A549 (cell line): Measurements from ENCODE around the gene PAGR1. TPM values are rescaled to one million over a fixed set of nuclear protein-coding genes. Genes with fewer than 3 reads are reported as not detected.
A peak's percentile ranks its signal among the peaks of the same experiment; 100 is the strongest.

ENCODE experiments used
- BHLHE40 ChIP-seq: IDR thresholded peaks from 2 replicates; pipeline ENCODE4 v1.6.1; 2012; ENCODE audit warnings: low read depth, low read length, inconsistent platforms
- CBX2 ChIP-seq: fragments of 200-600 bp; sonication (generic); IDR thresholded peaks from 2 replicates; pipeline ENCODE4 v1.6.1; 2016; ENCODE audit warnings: low read depth, mild to moderate bottlenecking, borderline replicate concordance
- CEBPB ChIP-seq, 2 experiments: fragments of >200 bp in 1 of 2; sonication (Bioruptor Twin) in 1 of 2; formaldehyde crosslinking in 1 of 2; IDR thresholded peaks; 2 replicates each; pipeline ENCODE4 v1.6.1; 2012 to 2016
- CHD2 ChIP-seq: fragments of 150-350 bp; IDR thresholded peaks from 2 replicates; pipeline ENCODE4 v1.6.1; 2014; ENCODE audit warnings: low read length; ENCODE audit not compliant: partially characterized antibody
- EHF ChIP-seq: fragments of 250-450 bp; sonication (Bioruptor Pico); IDR thresholded peaks from 2 replicates; pipeline ENCODE4 v1.5.0; 2020; ENCODE audit warnings: mild to moderate bottlenecking
- EP300 ChIP-seq, 2 experiments: fragments of >200 bp; sonication (Bioruptor Twin); formaldehyde crosslinking; IDR thresholded peaks; 2 replicates in 1 of 2; 3 replicates in 1 of 2; pipeline ENCODE4 v1.6.1; 2016 to 2017
- ESRRA ChIP-seq: fragments of 150-350 bp; IDR thresholded peaks from 2 replicates; pipeline ENCODE4 v1.6.1; 2014; ENCODE audit warnings: mild to moderate bottlenecking, low read length, borderline replicate concordance
- FOSB ChIP-seq: fragments of 250-450 bp; sonication (Bioruptor Pico); IDR thresholded peaks from 2 replicates; pipeline ENCODE4 v1.5.0; 2020; ENCODE audit warnings: mild to moderate bottlenecking, moderate library complexity
- FOSL2 ChIP-seq, 2 experiments: fragments of 450-650 bp in 1 of 2; fragments of >200 bp in 1 of 2; sonication (Bioruptor Twin) in 1 of 2; formaldehyde crosslinking; IDR thresholded peaks; 2 replicates each; pipeline versions ENCODE4 v1.5.0 to v1.6.1; 2016 to 2020; ENCODE audit warnings: mild to moderate bottlenecking in 1 of 2, moderate library complexity in 1 of 2
- FOXS1 ChIP-seq: fragments of 250-450 bp; sonication (Bioruptor Pico); IDR thresholded peaks from 2 replicates; pipeline ENCODE4 v1.5.0; 2020; ENCODE audit warnings: mild to moderate bottlenecking, moderate library complexity
- GATA3 ChIP-seq: IDR thresholded peaks from 2 replicates; pipeline ENCODE4 v1.6.1; 2012; ENCODE audit warnings: borderline replicate concordance
- HDAC2 ChIP-seq: fragments of 200-600 bp; sonication (generic); IDR thresholded peaks from 2 replicates; pipeline ENCODE4 v1.6.1; 2016
- HEYL ChIP-seq: fragments of 250-450 bp; sonication (Bioruptor Pico); IDR thresholded peaks from 2 replicates; pipeline ENCODE4 v1.8.0; 2021; ENCODE audit warnings: mild to moderate bottlenecking, moderate library complexity
- HOXA7 ChIP-seq: fragments of 250-450 bp; sonication (Bioruptor Pico); IDR thresholded peaks from 2 replicates; pipeline ENCODE4 v1.5.0; 2020; ENCODE audit warnings: mild to moderate bottlenecking, moderate library complexity
- HOXB13 ChIP-seq: fragments of 250-450 bp; sonication (Bioruptor Pico); IDR thresholded peaks from 2 replicates; pipeline ENCODE4 v1.5.0; 2020; ENCODE audit warnings: low read depth, mild to moderate bottlenecking, moderate library complexity
- JUN ChIP-seq, 2 experiments: fragments of >200 bp; sonication (Bioruptor Twin); formaldehyde crosslinking; IDR thresholded peaks; 2 replicates in 1 of 2; 3 replicates in 1 of 2; pipeline ENCODE4 v1.6.1; 2016 to 2017
- KDM1A ChIP-seq: fragments of 200-600 bp; sonication (generic); IDR thresholded peaks from 2 replicates; pipeline ENCODE4 v1.6.1; 2016; ENCODE audit warnings: low read depth, mild to moderate bottlenecking
- KDM5A ChIP-seq: fragments of 200-600 bp; sonication (generic); IDR thresholded peaks from 2 replicates; pipeline ENCODE4 v1.6.1; 2016; ENCODE audit warnings: antibody characterized with exemption, mild to moderate bottlenecking
- MAZ ChIP-seq: fragments of 150-350 bp; IDR thresholded peaks from 2 replicates; pipeline ENCODE4 v1.6.1; 2014; ENCODE audit warnings: antibody characterized with exemption, low read depth, low read length, borderline replicate concordance
- NPAS2 ChIP-seq: fragments of 250-450 bp; sonication (Bioruptor Pico); IDR thresholded peaks from 2 replicates; pipeline ENCODE4 v1.8.0; 2022; ENCODE audit warnings: mild to moderate bottlenecking, moderate library complexity, borderline replicate concordance
- PHF8 ChIP-seq: fragments of 200-600 bp; sonication (generic); IDR thresholded peaks from 2 replicates; pipeline ENCODE4 v1.6.1; 2016; ENCODE audit warnings: low read depth, mild to moderate bottlenecking, antibody characterized with exemption, moderate library complexity, borderline replicate concordance
- POLR2A ChIP-seq: IDR thresholded peaks from 2 replicates; pipeline ENCODE4 v1.6.1; 2012; ENCODE audit warnings: mild to moderate bottlenecking, low read length
- POLR2AphosphoS2 ChIP-seq: conservative IDR thresholded peaks from 2 replicates; pipeline ENCODE4 v1.6.1; 2012; ENCODE audit warnings: low read length, improper control_type of control experiment, inconsistent platforms
- RAD21 ChIP-seq, 2 experiments: fragments of >200 bp in 1 of 2; sonication (Bioruptor Twin) in 1 of 2; formaldehyde crosslinking in 1 of 2; IDR thresholded peaks in 1 of 2; conservative IDR thresholded peaks in 1 of 2; 2 replicates in 1 of 2; 3 replicates in 1 of 2; pipeline ENCODE4 v1.6.1; 2012 to 2018; ENCODE audit warnings: inconsistent platforms in 1 of 2
- RARB ChIP-seq: fragments of 250-450 bp; sonication (Bioruptor Pico); IDR thresholded peaks from 2 replicates; pipeline ENCODE4 v1.8.0; 2021; ENCODE audit warnings: mild to moderate bottlenecking, moderate library complexity
- RCOR1 ChIP-seq: fragments of 150-350 bp; IDR thresholded peaks from 2 replicates; pipeline ENCODE4 v1.6.1; 2014; ENCODE audit warnings: antibody characterized with exemption, low read length, low read depth
- RFX5 ChIP-seq: fragments of 450-650 bp; IDR thresholded peaks from 2 replicates; pipeline ENCODE4 v1.7.1; 2014; ENCODE audit warnings: antibody characterized with exemption, mild to moderate bottlenecking, moderate library complexity
- SMC3 ChIP-seq: fragments of >200 bp; sonication (Bioruptor Twin); formaldehyde crosslinking; IDR thresholded peaks from 3 replicates; pipeline ENCODE4 v1.6.1; 2018; ENCODE audit warnings: inconsistent platforms
- TFCP2L1 ChIP-seq: fragments of 250-450 bp; sonication (Bioruptor Pico); IDR thresholded peaks from 2 replicates; pipeline ENCODE4 v1.5.0; 2021; ENCODE audit warnings: mild to moderate bottlenecking
- TP53 ChIP-seq: fragments of 250-450 bp; sonication (Bioruptor Pico); IDR thresholded peaks from 2 replicates; pipeline ENCODE4 v1.5.0; 2021; ENCODE audit warnings: mild to moderate bottlenecking, moderate library complexity
- ZFP36 ChIP-seq: fragments of 450-650 bp; IDR thresholded peaks from 2 replicates; pipeline ENCODE4 v1.6.1; 2014; ENCODE audit warnings: borderline replicate concordance; ENCODE audit not compliant: partially characterized antibody
- ZSCAN20 ChIP-seq: fragments of 250-450 bp; sonication (Bioruptor Pico); IDR thresholded peaks from 2 replicates; pipeline ENCODE4 v1.8.0; 2022; ENCODE audit warnings: mild to moderate bottlenecking, moderate library complexity
- polyA plus RNA-seq, 4 experiments: library from polyadenylated mRNA; depleted of rRNA in 3 of 4; stranded (reverse); fragments of >200 nt; fragmentation: RNase III in 1 of 4; extraction: RNeasy Plus Mini Kit Qiagen cat#74134 plus additional on column Dnase treatment in 1 of 4; gene quantifications; 2 replicates in 3 of 4; 3 replicates in 1 of 4; pipeline ENCODE4 v1.2.3, GENCODE V29; 2011 to 2017
- TF ChIP-seq, protein P1 (sequence below): fragments of 250-450 bp; sonication (Bioruptor Pico); IDR thresholded peaks from 2 replicates; pipeline ENCODE4 v1.5.0; 2020; ENCODE audit warnings: low read depth, mild to moderate bottlenecking, moderate library complexity
- TF ChIP-seq, protein P2 (sequence below): fragments of 250-450 bp; sonication (Bioruptor Pico); IDR thresholded peaks from 2 replicates; pipeline ENCODE4 v1.5.0; 2021; ENCODE audit warnings: mild to moderate bottlenecking, moderate library complexity, borderline replicate concordance
- TF ChIP-seq, protein P3 (sequence below): fragments of 200-600 bp; sonication (generic); IDR thresholded peaks from 2 replicates; pipeline ENCODE4 v1.6.1; 2016; ENCODE audit warnings: antibody characterized with exemption, mild to moderate bottlenecking, moderate library complexity
- TF ChIP-seq, protein P4 (sequence below): fragments of 150-350 bp; IDR thresholded peaks from 2 replicates; pipeline ENCODE4 v1.6.1; 2014; ENCODE audit warnings: low read depth, mild to moderate bottlenecking, low read length
- TF ChIP-seq, protein P5 (sequence below): IDR thresholded peaks from 2 replicates; pipeline ENCODE4 v1.6.1; 2012

Gene PAGR1
- polyA plus RNA-seq, 2 of the 4 experiments (the other 2 are of a cell fraction): 26.7 to 44.5 TPM

DNA sequence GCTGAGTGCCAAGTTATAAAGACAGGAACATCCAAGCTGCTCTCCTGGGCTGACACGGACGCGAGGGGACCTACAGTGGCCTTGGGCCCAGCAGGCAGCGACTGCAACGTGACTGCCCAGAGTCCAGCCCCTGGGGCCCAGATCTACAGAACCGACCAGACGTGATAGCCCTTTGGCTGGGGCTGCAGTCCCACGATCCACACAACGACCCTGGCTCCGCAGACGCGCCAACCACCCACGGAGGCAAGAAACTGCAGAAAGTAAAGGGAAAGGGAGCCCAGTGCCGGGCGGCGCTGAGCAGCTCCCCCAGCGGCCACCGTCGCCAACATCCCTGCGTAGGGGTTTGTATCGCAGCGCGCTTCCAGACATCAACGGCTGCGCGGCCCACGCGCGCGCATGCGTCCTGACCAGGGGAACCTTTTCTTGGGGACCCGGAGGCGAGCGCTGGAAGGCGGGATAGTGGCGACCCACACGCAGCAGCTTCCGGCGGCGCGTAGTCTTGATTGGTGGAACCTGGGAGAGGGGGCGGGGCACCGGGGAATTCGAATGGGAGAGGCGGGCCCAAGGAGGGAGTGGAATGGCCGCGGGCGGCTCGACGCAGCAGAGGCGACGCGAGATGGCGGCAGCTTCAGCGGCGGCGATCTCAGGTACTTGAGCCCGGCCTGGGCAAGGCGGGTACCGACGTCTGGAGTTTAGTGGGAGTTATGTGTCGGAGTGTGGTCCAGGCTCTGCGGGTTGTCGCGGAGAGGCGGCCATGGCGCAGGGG is 25.6 kb upstream of the PAGR1 start, which contains the start of gene KIF22 (continued):
- TF ChIP-seq RAD21 (conservative IDR thresholded peaks at IDR 0.05 in 1 of 2, IDR thresholded peaks at IDR 0.05 in 1 of 2) (peak in 1 of 2 experiments; percentile 44; a peak in 2 of 5 replicates), KDM5A (peak; percentile 74), CBX2 (no peak), EHF (no peak), ESRRA (no peak; the same call in 1 of the 2 replicates), JUN (IDR thresholded peaks at IDR 0.05) (peak in 1 of 2 experiments; percentile 94; a peak in 3 of 5 replicates), RCOR1 (no peak), RARB (CRISPR knock-in tag) (no peak), SMC3 (peak; percentile 24; the same call in 1 of the 3 replicates), ZFP36 (no peak), POLR2A (peak; percentile 51; the same call in 1 of the 2 replicates), TP53 (CRISPR knock-in tag) (no peak), MAZ (no peak), HOXB13 (CRISPR knock-in tag) (no peak), BHLHE40 (no peak), RFX5 (peak; percentile 70), ZSCAN20 (CRISPR knock-in tag) (no peak), HOXA7 (CRISPR knock-in tag) (no peak), HDAC2 (no peak), FOSL2 (IDR thresholded peaks at IDR 0.05) (no peak), FOSL2 (CRISPR knock-in tag; IDR thresholded peaks at IDR 0.05) (no peak), TFCP2L1 (no peak), CEBPB (IDR thresholded peaks at IDR 0.05) (no peak), POLR2AphosphoS2 (no peak), FOSB (CRISPR knock-in tag) (no peak), NPAS2 (CRISPR knock-in tag) (no peak), PHF8 (peak; percentile 29; the same call in 1 of the 2 replicates), HEYL (no peak), GATA3 (no peak), EP300 (IDR thresholded peaks at IDR 0.05) (no peak), FOXS1 (CRISPR knock-in tag) (no peak), KDM1A (no peak), CHD2 (no peak)
- TF ChIP-seq, protein P1, sequence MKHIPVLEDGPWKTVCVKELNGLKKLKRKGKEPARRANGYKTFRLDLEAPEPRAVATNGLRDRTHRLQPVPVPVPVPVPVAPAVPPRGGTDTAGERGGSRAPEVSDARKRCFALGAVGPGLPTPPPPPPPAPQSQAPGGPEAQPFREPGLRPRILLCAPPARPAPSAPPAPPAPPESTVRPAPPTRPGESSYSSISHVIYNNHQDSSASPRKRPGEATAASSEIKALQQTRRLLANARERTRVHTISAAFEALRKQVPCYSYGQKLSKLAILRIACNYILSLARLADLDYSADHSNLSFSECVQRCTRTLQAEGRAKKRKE (CRISPR knock-in tag): no peak
- TF ChIP-seq, protein P2, sequence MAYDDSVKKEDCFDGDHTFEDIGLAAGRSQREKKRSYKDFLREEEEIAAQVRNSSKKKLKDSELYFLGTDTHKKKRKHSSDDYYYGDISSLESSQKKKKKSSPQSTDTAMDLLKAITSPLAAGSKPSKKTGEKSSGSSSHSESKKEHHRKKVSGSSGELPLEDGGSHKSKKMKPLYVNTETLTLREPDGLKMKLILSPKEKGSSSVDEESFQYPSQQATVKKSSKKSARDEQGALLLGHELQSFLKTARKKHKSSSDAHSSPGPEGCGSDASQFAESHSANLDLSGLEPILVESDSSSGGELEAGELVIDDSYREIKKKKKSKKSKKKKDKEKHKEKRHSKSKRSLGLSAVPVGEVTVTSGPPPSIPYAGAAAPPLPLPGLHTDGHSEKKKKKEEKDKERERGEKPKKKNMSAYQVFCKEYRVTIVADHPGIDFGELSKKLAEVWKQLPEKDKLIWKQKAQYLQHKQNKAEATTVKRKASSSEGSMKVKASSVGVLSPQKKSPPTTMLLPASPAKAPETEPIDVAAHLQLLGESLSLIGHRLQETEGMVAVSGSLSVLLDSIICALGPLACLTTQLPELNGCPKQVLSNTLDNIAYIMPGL (CRISPR knock-in tag): no peak
- TF ChIP-seq, protein P3, sequence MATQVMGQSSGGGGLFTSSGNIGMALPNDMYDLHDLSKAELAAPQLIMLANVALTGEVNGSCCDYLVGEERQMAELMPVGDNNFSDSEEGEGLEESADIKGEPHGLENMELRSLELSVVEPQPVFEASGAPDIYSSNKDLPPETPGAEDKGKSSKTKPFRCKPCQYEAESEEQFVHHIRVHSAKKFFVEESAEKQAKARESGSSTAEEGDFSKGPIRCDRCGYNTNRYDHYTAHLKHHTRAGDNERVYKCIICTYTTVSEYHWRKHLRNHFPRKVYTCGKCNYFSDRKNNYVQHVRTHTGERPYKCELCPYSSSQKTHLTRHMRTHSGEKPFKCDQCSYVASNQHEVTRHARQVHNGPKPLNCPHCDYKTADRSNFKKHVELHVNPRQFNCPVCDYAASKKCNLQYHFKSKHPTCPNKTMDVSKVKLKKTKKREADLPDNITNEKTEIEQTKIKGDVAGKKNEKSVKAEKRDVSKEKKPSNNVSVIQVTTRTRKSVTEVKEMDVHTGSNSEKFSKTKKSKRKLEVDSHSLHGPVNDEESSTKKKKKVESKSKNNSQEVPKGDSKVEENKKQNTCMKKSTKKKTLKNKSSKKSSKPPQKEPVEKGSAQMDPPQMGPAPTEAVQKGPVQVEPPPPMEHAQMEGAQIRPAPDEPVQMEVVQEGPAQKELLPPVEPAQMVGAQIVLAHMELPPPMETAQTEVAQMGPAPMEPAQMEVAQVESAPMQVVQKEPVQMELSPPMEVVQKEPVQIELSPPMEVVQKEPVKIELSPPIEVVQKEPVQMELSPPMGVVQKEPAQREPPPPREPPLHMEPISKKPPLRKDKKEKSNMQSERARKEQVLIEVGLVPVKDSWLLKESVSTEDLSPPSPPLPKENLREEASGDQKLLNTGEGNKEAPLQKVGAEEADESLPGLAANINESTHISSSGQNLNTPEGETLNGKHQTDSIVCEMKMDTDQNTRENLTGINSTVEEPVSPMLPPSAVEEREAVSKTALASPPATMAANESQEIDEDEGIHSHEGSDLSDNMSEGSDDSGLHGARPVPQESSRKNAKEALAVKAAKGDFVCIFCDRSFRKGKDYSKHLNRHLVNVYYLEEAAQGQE: no peak
- TF ChIP-seq, protein P4, sequence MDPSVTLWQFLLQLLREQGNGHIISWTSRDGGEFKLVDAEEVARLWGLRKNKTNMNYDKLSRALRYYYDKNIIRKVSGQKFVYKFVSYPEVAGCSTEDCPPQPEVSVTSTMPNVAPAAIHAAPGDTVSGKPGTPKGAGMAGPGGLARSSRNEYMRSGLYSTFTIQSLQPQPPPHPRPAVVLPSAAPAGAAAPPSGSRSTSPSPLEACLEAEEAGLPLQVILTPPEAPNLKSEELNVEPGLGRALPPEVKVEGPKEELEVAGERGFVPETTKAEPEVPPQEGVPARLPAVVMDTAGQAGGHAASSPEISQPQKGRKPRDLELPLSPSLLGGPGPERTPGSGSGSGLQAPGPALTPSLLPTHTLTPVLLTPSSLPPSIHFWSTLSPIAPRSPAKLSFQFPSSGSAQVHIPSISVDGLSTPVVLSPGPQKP: no peak
- TF ChIP-seq, protein P5, sequence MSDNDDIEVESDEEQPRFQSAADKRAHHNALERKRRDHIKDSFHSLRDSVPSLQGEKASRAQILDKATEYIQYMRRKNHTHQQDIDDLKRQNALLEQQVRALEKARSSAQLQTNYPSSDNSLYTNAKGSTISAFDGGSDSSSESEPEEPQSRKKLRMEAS: peak; percentile 87
